ENCODE data around the gene WFDC1.

The WFDC1 gene

GRCh38 chr16:84351630-84352029 is 57.0 kb downstream of the WFDC1 start:
- DNase-seq (ENCODE audit: low spot score) = no peak

GRCh38 chr16:84354306-84354705 is 59.6 kb downstream of the WFDC1 start:
- no peak for DNase-seq (ENCODE audit: low spot score)

- no peak for DNase-seq (ENCODE audit: low spot score)
Observed at GRCh38 chr16:84355149-84355548, 60.5 kb downstream of the WFDC1 start.

- no peak for DNase-seq (ENCODE audit: low spot score)
Observed at GRCh38 chr16:84356176-84356575, 61.5 kb downstream of the WFDC1 start.

- DNase-seq (ENCODE audit: low spot score) = no peak
Observed at GRCh38 chr16:84356591-84357116, 62.0 kb downstream of the WFDC1 start.

GRCh38 chr16:84357191-84357651 is 62.5 kb downstream of the WFDC1 start:
- DNase-seq (ENCODE audit: low spot score) = no peak

GRCh38 chr16:84358601-84359295 is 64.1 kb downstream of the WFDC1 start:
- no peak for DNase-seq (ENCODE audit: low spot score)

GRCh38 chr16:84359326-84359725 is 64.6 kb downstream of the WFDC1 start:
- no peak for DNase-seq (ENCODE audit: low spot score)

- no peak for DNase-seq (ENCODE audit: low spot score)
Observed at GRCh38 chr16:84360170-84360569, 65.5 kb downstream of the WFDC1 start.

GRCh38 chr16:84360748-84361147 is 66.1 kb downstream of the WFDC1 start:
- DNase-seq (ENCODE audit: low spot score) = no peak

- no peak for DNase-seq (ENCODE audit: low spot score)
Observed at GRCh38 chr16:84361546-84361945, 66.9 kb downstream of the WFDC1 start.

GRCh38 chr16:84362471-84362941 is 67.8 kb downstream of the WFDC1 start:
- DNase-seq (ENCODE audit: low spot score) = no peak

- no peak for DNase-seq (ENCODE audit: low spot score)
Observed at GRCh38 chr16:84366208-84366607, 71.5 kb downstream of the WFDC1 start.

- no peak for DNase-seq (ENCODE audit: low spot score)
Observed at GRCh38 chr16:84367297-84367680, 72.6 kb downstream of the WFDC1 start.

GRCh38 chr16:84367750-84368307 is 73.2 kb downstream of the WFDC1 start:
- DNase-seq (ENCODE audit: low spot score) = no peak

- DNase-seq (ENCODE audit: low spot score) = no peak
Observed at GRCh38 chr16:84368308-84368996, 73.8 kb downstream of the WFDC1 start, which contains the start of gene ATP2C2. Gene ATP2C2 (plus strand): TSS chr16:84368538. CDS start chr16:84368616, 78 bp downstream.

GRCh38 chr16:84369105-84369504 is 74.4 kb downstream of the WFDC1 start:
- DNase-seq (ENCODE audit: low spot score) = no peak

GRCh38 chr16:84369938-84370627 is 75.4 kb downstream of the WFDC1 start:
- DNase-seq (ENCODE audit: low spot score) = no peak

GRCh38 chr16:84370723-84371552 is 76.3 kb downstream of the WFDC1 start:
- no peak for DNase-seq (ENCODE audit: low spot score)

GRCh38 chr16:84371553-84371865 is 76.8 kb downstream of the WFDC1 start:
- no peak for DNase-seq (ENCODE audit: low spot score)

- DNase-seq (ENCODE audit: low spot score) = no peak
Observed at GRCh38 chr16:84373907-84374489, 79.3 kb downstream of the WFDC1 start.
